CD4-positive, alpha-beta T cell treated with Interleukin-2 at 100 ng/mL for 4 hours (primary cell): ENCODE results near the gene KCNK5.
A peak's percentile ranks its signal among the peaks of the same experiment; 100 is the strongest.

ENCODE experiments used
- DNase-seq: peaks from one replicate; pipeline ENCODE4 v3.0.0-alpha.2; 2020; ENCODE audit warnings: low spot score

KCNK5 gene

GRCh38 chr6:39240155-39240757, 11.0 kb upstream of the KCNK5 start:
- no peak for DNase-seq

GRCh38 chr6:39239527-39240154, 10.4 kb upstream of the KCNK5 start:
- no peak for DNase-seq

DNA sequence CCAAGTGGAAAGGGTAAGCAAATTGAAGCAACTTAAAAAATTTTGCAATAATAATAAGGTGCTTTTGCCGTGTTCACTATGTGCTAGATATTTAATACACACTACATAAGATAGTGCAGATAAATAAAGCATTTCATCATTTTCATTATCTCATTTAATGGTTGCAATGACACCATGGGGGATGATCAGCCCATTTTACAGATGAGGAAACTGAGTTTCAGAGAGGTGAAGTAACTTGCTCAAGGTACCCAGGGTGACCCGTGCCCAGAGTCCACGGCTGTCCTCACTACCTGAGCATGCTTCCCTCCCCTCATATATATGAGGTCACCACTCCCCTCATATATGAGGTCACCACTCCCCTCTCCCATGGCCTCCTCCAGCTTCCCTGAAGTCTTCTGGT, 7.5 kb upstream of the KCNK5 start:
- DNase-seq = no peak

DNA sequence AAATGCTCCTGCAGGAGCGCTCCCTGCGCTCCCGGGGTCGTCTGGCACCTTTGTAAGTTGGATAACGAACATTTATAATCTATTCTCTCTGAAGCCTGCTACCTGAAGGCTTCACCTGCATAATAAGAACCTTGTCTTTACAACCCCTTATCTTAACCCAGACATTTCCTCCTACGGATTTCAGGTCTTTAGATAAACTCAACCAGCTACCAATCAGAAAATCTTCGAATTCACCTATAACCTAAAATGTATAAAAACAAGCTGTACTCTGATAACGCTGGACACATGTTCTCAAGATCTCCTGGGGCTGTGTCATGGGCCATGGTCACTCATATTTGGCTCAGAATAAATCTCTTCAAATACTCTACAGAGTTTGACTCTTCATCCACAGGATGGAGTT, 4.1 kb upstream of the KCNK5 start:
- no peak for DNase-seq

GRCh38 chr6:39231521-39232243, 2.4 kb upstream of the KCNK5 start:
- no peak for DNase-seq

DNA sequence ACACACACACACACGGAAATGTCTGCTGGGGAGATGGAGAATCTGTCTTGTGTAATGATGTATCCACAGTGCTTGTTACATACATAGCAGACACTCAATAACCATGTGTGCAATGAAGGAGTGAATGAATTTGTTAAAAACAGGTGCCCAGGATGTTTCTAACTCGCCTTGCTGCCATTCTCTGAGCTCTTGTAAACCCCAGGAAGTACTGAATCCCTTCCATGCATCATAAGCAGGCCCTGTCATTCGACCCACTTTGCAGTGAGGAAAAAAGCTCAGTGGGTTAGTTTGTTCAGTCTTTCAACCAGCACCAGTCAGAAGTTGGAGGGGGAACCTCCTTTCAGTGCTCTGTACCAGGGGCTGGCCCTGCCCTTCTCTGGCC, 1.4 kb upstream of the KCNK5 start:
- no peak for DNase-seq

- DNase-seq = no peak
Measured at GRCh38 chr6:39228111-39228971, 934 bp downstream of the KCNK5 start.

DNA sequence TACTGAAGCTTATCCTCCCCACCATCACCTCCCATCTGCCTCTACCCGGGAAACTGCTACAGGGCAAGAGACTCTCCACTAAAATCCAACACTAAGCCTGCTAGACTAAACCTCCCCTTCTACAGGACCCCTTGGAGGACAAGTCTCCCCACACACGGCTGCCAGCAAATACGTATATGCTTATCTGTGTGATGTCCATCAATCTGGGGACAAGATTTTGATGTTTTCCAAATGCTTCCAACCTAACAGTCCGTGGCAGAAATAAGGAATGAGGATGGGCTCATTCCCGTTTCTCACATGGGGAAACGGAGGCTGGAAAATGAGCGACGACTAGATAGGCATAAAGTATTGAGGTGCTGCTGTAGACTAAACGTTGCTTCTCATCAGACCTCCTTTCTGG, 1.8 kb downstream of the KCNK5 start:
- no peak for DNase-seq

DNA sequence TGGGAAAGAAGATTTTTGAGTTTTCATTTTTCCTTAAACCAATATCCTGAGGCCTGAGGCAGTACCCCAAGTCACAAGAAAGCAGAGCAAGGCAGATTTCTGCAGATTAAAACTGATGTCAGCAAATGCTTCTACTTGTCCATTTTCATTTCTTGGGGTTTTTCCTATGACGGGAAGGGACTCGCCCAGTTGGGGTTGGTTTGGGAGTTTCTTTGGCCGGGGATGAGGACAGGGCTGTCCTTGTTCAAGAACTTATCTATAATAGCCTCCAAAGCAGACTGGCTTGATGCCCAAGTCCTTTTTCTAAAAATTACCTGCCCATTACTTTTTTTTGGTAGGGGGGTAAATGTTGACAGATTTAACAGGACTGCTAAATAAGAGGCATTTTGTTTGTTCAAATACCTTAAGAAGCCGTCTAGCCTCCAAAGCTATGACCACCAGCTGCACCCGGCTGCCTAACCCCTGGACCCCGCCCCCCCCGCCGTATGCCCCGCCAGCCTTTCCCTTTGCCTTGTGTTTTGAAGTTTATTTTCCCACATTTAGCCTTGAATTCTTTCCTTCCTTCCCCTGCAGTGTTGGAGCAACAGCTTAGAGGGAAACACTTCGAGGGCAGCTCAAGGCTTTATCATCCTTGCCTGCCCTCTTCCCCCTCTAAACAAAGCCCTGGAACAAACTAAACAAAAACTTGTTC, 2.5 kb downstream of the KCNK5 start:
- DNase-seq = no peak

DNA sequence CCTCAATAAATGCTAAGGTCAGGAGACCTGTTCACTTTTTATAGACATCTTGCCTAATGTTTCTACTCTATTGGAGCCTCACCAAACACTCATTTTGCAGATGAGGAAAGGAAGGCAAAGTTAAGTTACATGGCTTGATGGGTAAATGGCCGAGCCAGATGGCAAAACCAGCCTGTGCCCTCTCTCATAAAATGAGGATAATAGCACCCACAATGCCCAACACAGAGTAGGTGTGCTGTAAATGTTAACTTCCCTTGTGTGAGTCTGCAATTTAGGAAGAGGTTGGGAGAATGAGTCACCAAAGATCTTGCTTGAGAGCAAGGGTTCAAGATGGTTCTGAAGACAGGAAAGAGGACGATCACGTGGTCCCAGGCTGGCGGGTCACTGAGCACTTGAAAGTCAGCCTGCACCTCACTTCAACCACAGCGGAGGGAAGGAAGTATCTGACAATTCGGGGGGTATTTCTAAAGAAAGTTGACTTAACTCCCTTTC, 3.3 kb downstream of the KCNK5 start:
- peak; percentile 55 for DNase-seq

- no peak for DNase-seq
Measured at GRCh38 chr6:39225543-39225942, 3.7 kb downstream of the KCNK5 start.

- DNase-seq = no peak
Measured at GRCh38 chr6:39224523-39225182, 4.6 kb downstream of the KCNK5 start.

- no peak for DNase-seq
Measured at GRCh38 chr6:39224011-39224410, 5.3 kb downstream of the KCNK5 start.

GRCh38 chr6:39223555-39223954, 5.7 kb downstream of the KCNK5 start:
- DNase-seq = no peak

GRCh38 chr6:39223061-39223460, 6.2 kb downstream of the KCNK5 start:
- DNase-seq = no peak

DNA sequence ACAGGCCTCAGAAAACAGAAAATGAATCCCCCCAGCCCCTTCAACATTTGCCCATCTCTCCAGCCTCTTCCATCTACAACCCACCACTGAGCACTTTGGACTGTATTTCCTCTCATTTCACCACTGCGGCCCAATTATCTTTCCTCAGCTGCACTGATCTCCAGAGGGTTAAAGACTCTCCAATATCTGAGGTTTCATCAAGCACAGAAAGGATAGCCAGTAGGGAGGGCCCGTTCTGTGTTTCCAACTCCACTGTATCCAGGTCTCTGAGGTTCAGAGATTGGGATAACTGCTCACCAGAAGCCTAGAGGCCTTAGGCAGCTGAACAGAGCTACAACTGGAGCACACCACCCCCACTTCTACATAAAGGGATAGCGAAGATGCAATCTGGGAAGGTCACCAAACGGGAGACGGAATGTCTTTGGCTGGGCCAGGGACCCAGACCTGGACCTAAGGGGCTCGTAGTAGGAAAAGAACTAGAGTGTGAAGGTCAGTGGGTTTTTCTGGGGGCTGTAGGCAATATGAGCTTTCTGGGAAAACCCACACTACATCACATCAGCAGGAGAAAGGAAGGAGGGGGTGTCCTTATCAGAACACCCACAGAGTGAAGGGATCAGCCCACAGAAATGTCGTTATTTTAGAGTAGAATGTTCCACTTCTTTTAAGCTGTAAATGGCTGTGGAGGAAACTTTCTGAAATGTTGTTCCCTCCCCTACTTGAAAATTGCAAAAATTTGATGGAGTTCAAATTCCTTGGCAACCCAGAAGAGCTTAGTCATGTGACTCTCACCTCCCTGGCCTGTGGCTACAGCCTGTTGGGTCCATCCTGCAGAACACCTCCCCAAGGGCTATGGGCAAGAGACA, 7.3 kb downstream of the KCNK5 start:
- no peak for DNase-seq

DNA sequence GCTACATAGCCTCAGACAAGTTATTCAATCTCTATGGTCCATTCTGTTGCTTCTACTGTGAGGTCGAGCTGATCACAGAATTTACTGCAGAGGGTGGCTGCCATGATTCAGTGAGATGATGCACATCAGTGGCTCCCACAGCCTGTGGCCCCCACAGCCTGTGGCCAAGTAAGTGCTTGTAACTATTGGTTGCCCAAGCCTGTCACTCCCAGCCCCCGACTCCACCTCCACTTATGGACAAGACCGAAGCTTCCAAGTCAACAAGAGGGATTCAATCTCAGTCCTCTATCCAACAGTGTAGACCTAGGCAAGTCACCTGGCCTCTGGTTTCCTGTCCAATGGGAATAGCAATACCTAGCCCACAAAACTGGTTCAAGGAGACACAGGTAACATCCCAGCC, 8.2 kb downstream of the KCNK5 start:
- no peak for DNase-seq

- no peak for DNase-seq
Measured at GRCh38 chr6:39218868-39219567, 10.3 kb downstream of the KCNK5 start.

DNA sequence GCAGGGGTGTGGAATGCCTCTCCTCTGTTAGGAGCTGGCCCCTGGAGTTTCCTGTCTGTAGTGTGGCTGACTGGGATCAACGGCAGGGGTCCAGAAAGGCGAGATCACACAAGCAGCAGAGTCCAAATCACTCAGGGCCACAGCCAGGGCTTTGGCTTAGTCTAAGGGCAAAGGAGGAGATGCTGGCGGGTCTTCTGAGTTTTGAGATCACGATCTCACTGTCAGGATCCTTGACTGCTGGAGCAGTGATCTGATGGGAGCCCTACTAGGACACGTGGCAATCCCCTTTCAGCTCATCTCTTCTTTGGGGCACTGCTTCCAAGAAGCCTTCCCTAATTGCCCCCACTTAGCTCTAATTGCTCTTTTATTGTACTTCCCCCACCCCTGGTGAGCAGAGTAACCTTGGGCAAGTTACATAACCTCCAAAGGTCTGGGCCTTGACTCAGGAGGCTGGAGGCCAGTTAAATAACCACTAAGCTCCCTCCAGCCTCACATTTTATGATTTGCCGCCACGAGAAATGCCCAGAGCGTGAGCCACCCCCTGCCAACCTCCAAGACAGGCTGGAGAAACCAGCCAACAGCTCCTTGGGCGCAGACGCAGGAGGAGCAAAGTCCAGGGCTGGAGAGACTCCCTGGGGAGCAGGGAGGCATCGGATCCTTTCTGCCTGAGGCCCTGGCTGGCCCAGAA, 12.0 kb downstream of the KCNK5 start:
- no peak for DNase-seq
